ENCODE results near the gene TNNI3K.

Gene TNNI3K

GRCh38 chr1:74334147-74334546 is 99.0 kb downstream of the TNNI3K start:
- no peak for DNase-seq (ENCODE audit: extremely low read depth, low read depth)
- no peak for TF ChIP-seq CTCF (IDR thresholded peaks at IDR 0.05; ENCODE audit: low read depth, low read length)

GRCh38 chr1:74340656-74341055 is 105.5 kb downstream of the TNNI3K start:
- TF ChIP-seq CTCF (IDR thresholded peaks at IDR 0.05; ENCODE audit: low read depth, low read length), result no peak
- DNase-seq (ENCODE audit: extremely low read depth, low read depth), result no peak

- TF ChIP-seq CTCF (IDR thresholded peaks at IDR 0.05; ENCODE audit: low read depth, low read length), result no peak
These were observed 106.6 kb downstream of the TNNI3K start for GRCh38 chr1:74341702-74342339.

GRCh38 chr1:74343216-74343615 is 108.0 kb downstream of the TNNI3K start:
- DNase-seq (ENCODE audit: extremely low read depth, low read depth), result no peak
- no peak for TF ChIP-seq CTCF (IDR thresholded peaks at IDR 0.05; ENCODE audit: low read depth, low read length)

More at GRCh38 chr1:74341702-74342339, 106.6 kb downstream of the TNNI3K start:
- DNase-seq (ENCODE audit: extremely low read depth, low read depth), result no peak

GRCh38 chr1:74344387-74344786 is 109.2 kb downstream of the TNNI3K start:
- no peak for DNase-seq (ENCODE audit: extremely low read depth, low read depth)
- TF ChIP-seq CTCF (IDR thresholded peaks at IDR 0.05; ENCODE audit: low read depth, low read length), result no peak

- TF ChIP-seq CTCF (IDR thresholded peaks at IDR 0.05; ENCODE audit: low read depth, low read length), result no peak
- no peak for DNase-seq (ENCODE audit: extremely low read depth, low read depth)
These were observed 121.3 kb downstream of the TNNI3K start for GRCh38 chr1:74356493-74356892.

- DNase-seq (ENCODE audit: extremely low read depth, low read depth), result no peak
- no peak for TF ChIP-seq CTCF (IDR thresholded peaks at IDR 0.05; ENCODE audit: low read depth, low read length)
These were observed 122.0 kb downstream of the TNNI3K start for GRCh38 chr1:74357150-74357549.

Data from AG09319 (cell line).